HepG2 (cell line): ENCODE measurements around the gene LAMB4. TPM values are rescaled to one million over a fixed set of nuclear protein-coding genes. Genes with fewer than 3 reads are reported as not detected.

Experiments used
- CHD2 ChIP-seq: IDR thresholded peaks from 2 replicates; pipeline ENCODE4 v1.6.1; 2011; ENCODE audit warnings: low read depth, low read length, improper control_type of control experiment
- GABPB1 ChIP-seq: IDR thresholded peaks from 2 replicates; pipeline ENCODE4 v1.6.1; 2016; ENCODE audit warnings: mild to moderate bottlenecking, missing genetic modification reagents, moderate library complexity, missing compliant biosample characterization
- MBD4 ChIP-seq: IDR thresholded peaks from 2 replicates; pipeline ENCODE4 v1.6.1; 2012; ENCODE audit warnings: low read length, inconsistent platforms, borderline replicate concordance
- NFYB ChIP-seq: sonication (generic); formaldehyde crosslinking; IDR thresholded peaks from 2 replicates; pipeline ENCODE4 v1.4.0; 2020; ENCODE audit warnings: missing genetic modification reagents
- SKIL ChIP-seq: sonication (generic); formaldehyde crosslinking; IDR thresholded peaks from 2 replicates; pipeline ENCODE4 v1.8.0; 2022; ENCODE audit warnings: missing genetic modification reagents, mild to moderate bottlenecking, moderate library complexity, borderline replicate concordance
- SYNCRIP ChIP-seq: fragments of 200-400 bp; formaldehyde crosslinking; IDR thresholded peaks from 2 replicates; pipeline ENCODE4 v1.6.1; 2018; ENCODE audit warnings: mild to moderate bottlenecking, low read depth, low read length; ENCODE audit not compliant: insufficient read depth
- TFE3 ChIP-seq: IDR thresholded peaks from 2 replicates; pipeline ENCODE4 v1.6.1; 2016
- ZBTB43 ChIP-seq: sonication (generic); formaldehyde crosslinking; conservative IDR thresholded peaks from 2 replicates; pipeline ENCODE4 v1.4.0; 2020; ENCODE audit warnings: missing genetic modification reagents
- ZNF33B ChIP-seq: sonication (generic); formaldehyde crosslinking; IDR thresholded peaks from 2 replicates; pipeline ENCODE4 v1.5.1; 2020; ENCODE audit warnings: mild to moderate bottlenecking, missing genetic modification reagents
- ZSCAN9 ChIP-seq: IDR thresholded peaks from 2 replicates; pipeline ENCODE4 v1.6.1; 2016; ENCODE audit warnings: borderline replicate concordance
- polyA plus RNA-seq, 8 experiments: library from polyadenylated mRNA; depleted of rRNA in 3 of 8; stranded (reverse) in 7 of 8; unstranded in 1 of 8; fragments of >200 nt; fragmentation: Illumina TruSeq in 4 of 8; extraction: Trizol in 4 of 8; gene quantifications; 2 replicates each; pipeline versions ENCODE4 v1.2.1 to v1.2.3, GENCODE V29; 2011 to 2016; ENCODE audit warnings: low read depth in 4 of 8, missing spikeins in 1 of 8, mixed read lengths in 1 of 8; ENCODE audit not compliant: insufficient read depth in 1 of 8
- total RNA-seq, 5 experiments: library from RNA; depleted of rRNA; stranded (reverse); fragments of >200 nt; fragmentation: Illumina TruSeq; extraction: Trizol; gene quantifications; 2 replicates each; pipeline ENCODE4 v1.2.3, GENCODE V29; 2016; ENCODE audit warnings: low read depth in 1 of 5

Gene LAMB4
- total and polyA plus RNA-seq, 2 of the 13 experiments (the other 11 are each of a cell fraction or from before 2014, with no cell fraction given): 0.05 TPM; not detected in 1

DNA sequence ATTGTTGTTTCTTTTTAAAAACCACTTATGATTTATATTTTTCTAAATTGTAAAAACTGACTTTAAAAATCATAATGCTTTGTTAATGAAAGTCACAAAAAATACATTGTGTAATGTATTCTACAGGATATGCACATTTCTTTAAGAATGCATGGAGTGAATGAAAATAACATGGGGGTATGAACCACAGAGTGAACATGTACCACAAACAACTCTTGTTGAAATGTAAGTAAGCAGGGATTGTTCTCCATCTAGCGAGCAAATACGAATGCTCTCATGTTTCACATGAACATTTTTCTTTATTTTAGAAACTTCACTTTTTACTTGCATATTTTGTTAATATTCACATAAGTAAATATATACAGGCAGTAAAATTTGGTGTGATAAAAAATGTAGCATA, 35.6 kb upstream of the LAMB4 start (continued):
- TF ChIP-seq TFE3 (CRISPR knock-in tag) (no peak), GABPB1 (CRISPR knock-in tag) (no peak), CHD2 (no peak), ZNF33B (CRISPR knock-in tag) (no peak), SKIL (CRISPR knock-in tag) (no peak), MBD4 (no peak), SYNCRIP (no peak), ZSCAN9 (CRISPR knock-in tag) (no peak), ZBTB43 (no peak), NFYB (CRISPR knock-in tag) (no peak)
